Stomach (tissue), 9 donors: ENCODE measurements around the gene CEMP1. TPM values are rescaled to one million over a fixed set of nuclear protein-coding genes. Genes with fewer than 3 reads are reported as not detected.

ENCODE experiments used
- DNase-seq, 2 donors: peaks; one replicate each; pipeline versions ENCODE4 v3.0.0 to v3.0.0-alpha.2; 2013 to 2019
- H3K27ac ChIP-seq, 5 donors: fragments of 200-600 bp in 4 of 5; sonication (generic) in 4 of 5; one replicate each; pipeline ENCODE4 v1.5.1; 2013 to 2019; ENCODE audit warnings: mild to moderate bottlenecking in 1 of 5, moderate library complexity in 1 of 5
- H3K27me3 ChIP-seq, 3 donors: fragments of 200-600 bp; sonication (generic); one replicate each; pipeline ENCODE4 v1.5.1; 2017 to 2019; ENCODE audit warnings: mixed run types in 1 of 3
- H3K36me3 ChIP-seq, 4 donors: fragments of 200-600 bp; sonication (generic); 1 replicate in 3 of 4; 2 replicates in 1 of 4; pipeline ENCODE4 v1.5.1; 2016 to 2019
- H3K4me1 ChIP-seq, 4 donors: fragments of 200-600 bp; sonication (generic); one replicate each; pipeline ENCODE4 v1.5.1; 2016 to 2019
- H3K4me3 ChIP-seq, 4 donors: fragments of 200-600 bp; sonication (generic) in 3 of 4; one replicate each; pipeline ENCODE4 v1.5.1; 2016 to 2019; ENCODE audit warnings: mild to moderate bottlenecking in 1 of 4
- H3K9me3 ChIP-seq, 4 donors: fragments of 200-600 bp; sonication (generic); one replicate each; pipeline ENCODE4 v1.5.1; 2016 to 2019
- EP300 ChIP-seq: sonication (generic); formaldehyde crosslinking; IDR thresholded peaks from one replicate; pipeline ENCODE4 v1.6.1; 2017; ENCODE audit warnings: antibody characterized with exemption
- POLR2A ChIP-seq, 4 donors: fragments of 450-650 bp; IDR thresholded peaks; one replicate each; pipeline ENCODE4 v1.6.1; 2016; ENCODE audit warnings: antibody characterized with exemption in 4 of 4, control low read depth in 2 of 4, mild to moderate bottlenecking in 1 of 4, moderate library complexity in 1 of 4
- POLR2AphosphoS5 ChIP-seq, 3 donors: sonication (generic); formaldehyde crosslinking; IDR thresholded peaks; one replicate each; pipeline ENCODE4 v1.6.1; 2016; ENCODE audit warnings: antibody characterized with exemption in 3 of 3
- WGBS, 5 donors: extraction: QIAGEN DNeasy Blood & Tissue Kit in 3 of 5; methylation state at CpG; one replicate each; pipeline versions ENCODE4 v1.1.5 to v1.1.7; 2013 to 2018; 5-methylcytosine and 5-hydroxymethylcytosine counted together
- intact Hi-C: fragments of 100-400 bp; cut with DNase I; formaldehyde crosslinking; loops from one replicate; pipeline ENCODE4 v1.15.1; 2023; ENCODE audit warnings: low total_unique reads
- polyA plus RNA-seq, 3 donors: library from polyadenylated mRNA; stranded (reverse); fragments of 200-250 nt; gene quantifications; one replicate each; pipeline ENCODE4 v1.2.3, GENCODE V29; 2013
- total RNA-seq, 5 donors: library from RNA; depleted of rRNA; stranded (reverse); fragments of >200 nt; gene quantifications; one replicate each; pipeline versions ENCODE4 v1.1.0 to v1.2.3, GENCODE V29; 2014 to 2016
- TF ChIP-seq, protein P1 (sequence below), 7 experiments: fragments of 450-650 bp in 4 of 7; fragments of 200-600 bp in 3 of 7; sonication (generic) in 3 of 7; IDR thresholded peaks; one replicate each; pipeline ENCODE4 v1.5.1; 2016 to 2019; ENCODE audit warnings: antibody characterized with exemption in 7 of 7, control low read depth in 2 of 7, mild to moderate bottlenecking in 1 of 7
- donor health status: healthy with polysubstance abuse.
- donor health status: Bipolar disorder and iron deficiency.
- donor health status: healthy.

CEMP1 gene
- total and polyA plus RNA-seq, 8 donors, result 0.43 to 0.61 (median 0.58) TPM; not detected in 5

DNA sequence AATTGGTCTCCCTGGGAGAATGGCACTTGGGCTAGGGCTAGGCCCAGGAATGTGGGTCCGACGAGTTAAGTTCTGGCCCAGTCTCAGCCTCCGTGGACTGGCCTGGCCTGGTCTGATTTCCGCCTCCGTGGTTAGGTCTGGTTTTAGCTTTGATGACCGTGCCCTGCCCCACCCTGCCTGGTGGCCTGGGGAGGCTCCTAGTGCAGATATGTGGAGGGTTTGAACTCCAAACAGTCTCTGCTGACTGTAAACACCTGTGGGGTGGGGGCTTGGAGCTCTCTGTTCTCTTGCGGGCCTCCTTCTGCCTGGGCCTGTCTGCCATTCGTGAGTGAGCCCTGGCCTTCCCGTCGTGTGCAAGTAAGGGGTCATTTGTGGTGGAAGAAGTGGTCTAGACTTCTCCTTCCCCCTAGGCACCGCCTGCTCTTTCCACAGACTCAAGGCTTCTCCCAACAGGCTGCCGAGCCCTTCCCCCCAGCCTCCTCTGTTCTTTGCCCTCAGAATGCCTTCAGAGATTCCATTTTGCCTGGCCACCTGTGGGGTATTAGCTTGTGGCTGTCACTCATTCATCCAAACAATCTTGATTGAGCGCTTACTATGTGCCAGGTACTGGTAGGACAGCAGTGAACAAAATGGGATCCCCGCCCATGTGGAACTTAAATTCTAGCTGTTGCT is 15.9 kb downstream of the CEMP1 start:
- 17 to 21% (median 20%) methylated on average over 14 of the region's 14 CpGs for WGBS, 5 donors
- H3K4me1 ChIP-seq, result peaks cover 68 to 81% (median 80%) of the 10 kb centered on the region in 4 donors
- intact Hi-C loops, result no loop called here

DNA sequence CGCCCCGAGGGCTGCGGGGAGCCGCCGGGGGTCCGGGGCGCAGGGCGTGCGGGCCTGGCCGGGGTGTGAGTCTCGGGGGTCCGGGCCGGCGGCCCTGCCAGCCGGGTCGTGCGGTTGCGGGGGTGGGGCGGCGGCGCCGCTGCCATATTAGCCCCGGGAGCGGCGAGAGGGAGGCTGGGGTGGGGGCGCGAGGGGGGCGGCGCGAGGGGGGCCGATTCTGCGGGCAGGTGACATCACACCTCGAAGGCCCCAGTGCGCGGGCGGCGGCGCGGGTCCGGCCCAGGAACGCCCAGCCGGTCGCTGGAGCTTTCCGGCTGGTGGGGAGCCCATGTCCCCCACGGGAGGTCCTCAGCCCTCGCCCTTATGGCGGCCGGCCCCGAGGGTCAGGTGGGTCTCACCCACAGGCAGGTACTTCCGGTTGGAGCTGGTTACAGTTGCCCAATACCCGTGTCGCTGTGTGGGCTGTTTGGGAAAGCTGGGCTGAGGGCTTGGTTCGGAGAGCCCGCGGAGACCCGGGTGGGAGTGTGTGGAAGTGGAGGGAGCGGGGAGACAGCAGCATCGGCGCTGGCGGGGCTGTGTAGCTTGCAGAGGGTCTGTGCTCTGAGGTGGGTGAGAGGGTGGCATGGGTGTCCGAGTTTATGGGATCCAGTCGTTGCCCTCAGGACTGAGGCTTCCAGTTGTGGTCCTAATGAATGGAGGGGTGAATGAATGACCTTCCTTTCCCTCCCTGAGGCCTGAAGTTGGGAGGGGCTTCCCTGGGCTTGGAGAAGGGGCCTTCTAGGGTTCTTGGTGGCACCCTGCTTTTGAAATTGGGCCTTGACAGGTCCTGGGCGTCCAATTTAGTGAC is 16.7 kb downstream of the CEMP1 start:
- DNase-seq, result peak; percentile 43 to 78
- H3K27ac ChIP-seq, result peak overlapping the region; percentile 96 to 99 (median 99)
- H3K27me3 ChIP-seq, result no peaks in the 10 kb centered on the region
- H3K4me3 ChIP-seq, result peak overlapping the region; percentile 67 to 100 (median 86)
- no peaks in the 10 kb centered on the region for H3K9me3 ChIP-seq
- intact Hi-C loops, result no loop called here
- TF ChIP-seq POLR2AphosphoS5 (IDR thresholded peaks at IDR 0.05), result no peak
- TF ChIP-seq, protein P1, sequence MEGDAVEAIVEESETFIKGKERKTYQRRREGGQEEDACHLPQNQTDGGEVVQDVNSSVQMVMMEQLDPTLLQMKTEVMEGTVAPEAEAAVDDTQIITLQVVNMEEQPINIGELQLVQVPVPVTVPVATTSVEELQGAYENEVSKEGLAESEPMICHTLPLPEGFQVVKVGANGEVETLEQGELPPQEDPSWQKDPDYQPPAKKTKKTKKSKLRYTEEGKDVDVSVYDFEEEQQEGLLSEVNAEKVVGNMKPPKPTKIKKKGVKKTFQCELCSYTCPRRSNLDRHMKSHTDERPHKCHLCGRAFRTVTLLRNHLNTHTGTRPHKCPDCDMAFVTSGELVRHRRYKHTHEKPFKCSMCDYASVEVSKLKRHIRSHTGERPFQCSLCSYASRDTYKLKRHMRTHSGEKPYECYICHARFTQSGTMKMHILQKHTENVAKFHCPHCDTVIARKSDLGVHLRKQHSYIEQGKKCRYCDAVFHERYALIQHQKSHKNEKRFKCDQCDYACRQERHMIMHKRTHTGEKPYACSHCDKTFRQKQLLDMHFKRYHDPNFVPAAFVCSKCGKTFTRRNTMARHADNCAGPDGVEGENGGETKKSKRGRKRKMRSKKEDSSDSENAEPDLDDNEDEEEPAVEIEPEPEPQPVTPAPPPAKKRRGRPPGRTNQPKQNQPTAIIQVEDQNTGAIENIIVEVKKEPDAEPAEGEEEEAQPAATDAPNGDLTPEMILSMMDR (IDR thresholded peaks at IDR 0.05), result no peak
- TF ChIP-seq EP300, result no peak
- TF ChIP-seq POLR2A (IDR thresholded peaks at IDR 0.05), result no peak
- peaks cover 64 to 82% (median 75%) of the 10 kb centered on the region in 4 donors for H3K4me1 ChIP-seq
- H3K36me3 ChIP-seq, result peaks cover 0 to 14% (median 6%) of the 10 kb centered on the region in 4 donors
- WGBS, 5 donors, result 0 to 1% (median 1%) methylated on average over 14 to 63 of the region's 63 CpGs

More for the DNA sequence above, 15.9 kb downstream of the CEMP1 start:
- Histone ChIP-seq H3K36me3 (peaks cover 0 to 17% (median 9%) of the 10 kb centered on the region in 4 donors), H3K4me3 (peak overlapping the region; percentile 67 to 100 (median 86)), H3K9me3 (no peaks in the 10 kb centered on the region), H3K27ac (peak overlapping the region; percentile 96 to 99 (median 99)), H3K27me3 (no peaks in the 10 kb centered on the region)
- DNase-seq, result peak; percentile 55 to 72
- no peak for TF ChIP-seq EP300
- TF ChIP-seq, protein P1 (IDR thresholded peaks at IDR 0.05), result no peak
- TF ChIP-seq POLR2A (IDR thresholded peaks at IDR 0.05), result no peak
- peak in 1 of 3 donors; percentile 34 for TF ChIP-seq POLR2AphosphoS5 (IDR thresholded peaks at IDR 0.05)

DNA sequence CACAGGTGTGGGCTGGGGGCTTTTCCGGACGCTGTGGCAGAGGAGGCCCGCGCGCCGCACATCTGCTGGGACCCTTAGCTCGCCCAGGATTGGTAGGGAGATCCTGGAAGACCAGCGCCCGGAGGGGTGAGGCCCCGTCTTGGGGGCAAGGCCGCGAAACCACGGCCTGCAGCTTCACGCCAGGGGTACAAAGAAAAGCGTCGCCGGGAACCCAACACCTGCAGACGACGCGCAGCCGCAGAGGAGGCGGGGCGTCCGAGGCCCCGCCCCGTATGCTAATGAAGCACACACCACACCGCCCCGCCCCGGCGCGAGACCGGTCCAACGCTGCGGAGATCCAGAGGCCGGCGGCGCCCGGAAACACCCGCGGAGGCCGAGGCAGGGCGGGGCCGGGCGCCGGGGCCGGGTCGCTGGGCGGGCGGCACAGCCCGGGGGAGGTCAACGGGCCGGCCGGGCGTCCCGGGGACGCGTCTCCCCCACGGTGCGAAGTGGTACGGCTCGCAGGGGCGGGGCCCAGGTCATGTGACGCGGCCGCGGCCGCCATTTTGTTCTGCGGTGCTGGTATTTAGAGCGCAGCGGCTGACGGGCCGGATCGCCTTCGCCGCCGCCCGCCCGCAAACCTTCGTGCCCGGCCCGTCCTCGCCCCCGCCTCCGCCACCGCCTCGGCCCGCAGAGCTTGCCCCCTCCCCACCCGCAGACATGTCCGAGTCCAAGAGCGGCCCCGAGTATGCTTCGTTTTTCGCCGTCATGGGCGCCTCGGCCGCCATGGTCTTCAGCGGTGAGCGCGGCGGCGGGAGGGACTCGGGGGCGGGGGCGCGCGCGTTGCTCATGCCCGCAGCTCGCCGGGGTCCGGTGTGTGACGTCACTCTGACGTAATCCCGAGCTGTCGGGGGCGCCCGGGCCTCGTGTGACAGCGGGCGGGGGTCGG is 17.5 kb downstream of the CEMP1 start, which contains the start of gene ATP6V0C:
ATP6V0C (plus strand) TSS at position 548 of the 928 bp plus-strand sequence; CDS start at position 700, 152 bp downstream.
- no peaks in the 10 kb centered on the region for H3K9me3 ChIP-seq
- intact Hi-C loops, result no loop called here
- H3K4me3 ChIP-seq, result peak within 1 kb of the TSS; percentile 67 to 100 (median 86)
- H3K27ac ChIP-seq, result peak within 1 kb of the TSS; percentile 96 to 99 (median 99)
- peaks cover 56 to 74% (median 66%) of the 10 kb centered on the region in 4 donors for H3K4me1 ChIP-seq
- TF ChIP-seq EP300, result no peak
- TF ChIP-seq, protein P1 (IDR thresholded peaks at IDR 0.05), result no peak
- TF ChIP-seq POLR2A (IDR thresholded peaks at IDR 0.05), result peak in 1 of 4 donors; percentile 70
- TF ChIP-seq POLR2AphosphoS5 (IDR thresholded peaks at IDR 0.05), result peak; percentile 83 to 90 (median 87)
- H3K27me3 ChIP-seq, result no peaks in the 10 kb centered on the region
- peaks cover 0 to 8% (median 0%) of the 10 kb centered on the region in 4 donors for H3K36me3 ChIP-seq
- 0 to 4% (median 1%) methylated on average over 5 to 122 of the region's 122 CpGs for WGBS, 5 donors
- DNase-seq, result peak; percentile 97
